C4-2B (cell line): ENCODE results near the gene THADA.
"Not testable (repeated sequence)": the region's sequence is repeated elsewhere in the genome, so short reads cannot be mapped to it uniquely, and the experiment has no call there.

ENCODE experiments used
- H3K27ac ChIP-seq: fragments of 450-650 bp; 2 replicates; pipeline ENCODE4 v1.5.1; 2017
- ZFX ChIP-seq: fragments of 450-650 bp; IDR thresholded peaks from 2 replicates; pipeline ENCODE4 v1.6.1; 2017
- TF ChIP-seq, protein P1 (sequence below): fragments of 450-650 bp; conservative IDR thresholded peaks from 2 replicates; pipeline ENCODE4 v1.5.1; 2017; ENCODE audit warnings: mild to moderate bottlenecking

THADA gene

DNA sequence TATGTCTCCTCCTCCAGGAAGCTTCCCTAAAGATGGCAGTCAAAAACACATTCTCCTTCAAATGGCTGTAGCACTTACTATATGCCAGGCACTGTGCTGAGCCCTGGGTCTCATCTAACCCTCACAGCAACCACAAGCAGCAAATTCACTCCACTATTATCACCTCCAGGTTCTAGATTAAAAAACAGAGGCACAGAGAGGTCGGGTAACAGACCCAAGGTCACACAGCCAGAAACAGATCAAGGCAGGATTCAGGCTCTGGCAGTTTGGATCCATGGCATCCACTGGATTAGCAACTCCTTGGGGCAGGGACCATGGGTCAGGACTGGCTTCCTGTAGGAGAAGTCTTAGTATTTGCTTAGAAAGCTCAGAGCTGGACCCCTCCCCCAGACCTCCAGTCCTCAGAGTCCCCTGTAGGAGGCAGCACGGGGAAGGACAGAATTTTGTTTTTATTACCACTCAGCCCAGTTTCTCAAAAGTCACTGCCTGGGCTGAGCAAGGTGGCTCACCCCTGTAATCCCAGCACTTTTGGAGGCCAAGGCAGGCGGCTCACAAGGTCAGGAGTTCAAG lies 403.8 kb downstream of the THADA start:
- no peak for TF ChIP-seq ZFX
- TF ChIP-seq, protein P1, sequence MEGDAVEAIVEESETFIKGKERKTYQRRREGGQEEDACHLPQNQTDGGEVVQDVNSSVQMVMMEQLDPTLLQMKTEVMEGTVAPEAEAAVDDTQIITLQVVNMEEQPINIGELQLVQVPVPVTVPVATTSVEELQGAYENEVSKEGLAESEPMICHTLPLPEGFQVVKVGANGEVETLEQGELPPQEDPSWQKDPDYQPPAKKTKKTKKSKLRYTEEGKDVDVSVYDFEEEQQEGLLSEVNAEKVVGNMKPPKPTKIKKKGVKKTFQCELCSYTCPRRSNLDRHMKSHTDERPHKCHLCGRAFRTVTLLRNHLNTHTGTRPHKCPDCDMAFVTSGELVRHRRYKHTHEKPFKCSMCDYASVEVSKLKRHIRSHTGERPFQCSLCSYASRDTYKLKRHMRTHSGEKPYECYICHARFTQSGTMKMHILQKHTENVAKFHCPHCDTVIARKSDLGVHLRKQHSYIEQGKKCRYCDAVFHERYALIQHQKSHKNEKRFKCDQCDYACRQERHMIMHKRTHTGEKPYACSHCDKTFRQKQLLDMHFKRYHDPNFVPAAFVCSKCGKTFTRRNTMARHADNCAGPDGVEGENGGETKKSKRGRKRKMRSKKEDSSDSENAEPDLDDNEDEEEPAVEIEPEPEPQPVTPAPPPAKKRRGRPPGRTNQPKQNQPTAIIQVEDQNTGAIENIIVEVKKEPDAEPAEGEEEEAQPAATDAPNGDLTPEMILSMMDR: no peak
- H3K27ac ChIP-seq: no peak overlapping the region

DNA sequence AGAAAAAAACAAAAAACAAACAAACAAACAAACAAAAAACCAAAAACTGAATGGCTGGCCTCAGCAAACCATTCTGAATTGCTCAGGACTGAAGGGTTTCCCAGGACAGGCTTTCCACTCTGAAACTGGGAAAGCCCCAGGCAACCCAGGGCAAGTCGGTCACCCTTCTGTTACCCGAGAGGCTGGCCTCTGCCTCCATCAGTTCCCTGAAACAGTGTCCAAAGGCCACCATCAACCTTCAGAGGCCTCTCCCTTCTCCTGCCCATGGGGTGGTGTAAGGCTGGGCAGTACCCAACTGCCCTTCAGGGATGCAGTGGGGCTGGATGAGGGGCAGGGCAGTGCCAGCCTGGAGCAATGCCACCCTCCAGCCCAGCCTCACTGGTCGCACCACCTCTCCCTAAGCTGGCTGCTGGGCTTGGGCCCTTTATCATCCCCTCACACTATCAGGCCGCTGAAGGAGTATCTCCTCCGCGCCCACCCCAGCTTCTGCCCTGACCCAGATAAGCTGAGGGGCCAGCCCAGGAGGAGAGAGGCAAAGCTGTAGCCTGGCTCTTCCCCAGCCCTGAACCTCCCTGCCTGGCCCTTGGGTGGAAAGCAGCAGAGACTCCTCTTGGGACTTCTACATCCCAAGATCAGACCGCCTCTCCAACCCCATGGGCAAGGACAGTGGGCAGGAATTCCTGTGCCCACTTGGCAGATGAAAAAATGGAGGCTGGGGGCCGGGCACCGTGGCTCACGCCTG lies 405.4 kb downstream of the THADA start:
- no peak overlapping the region for H3K27ac ChIP-seq
- TF ChIP-seq ZFX: no peak
- TF ChIP-seq, protein P1: no peak

DNA sequence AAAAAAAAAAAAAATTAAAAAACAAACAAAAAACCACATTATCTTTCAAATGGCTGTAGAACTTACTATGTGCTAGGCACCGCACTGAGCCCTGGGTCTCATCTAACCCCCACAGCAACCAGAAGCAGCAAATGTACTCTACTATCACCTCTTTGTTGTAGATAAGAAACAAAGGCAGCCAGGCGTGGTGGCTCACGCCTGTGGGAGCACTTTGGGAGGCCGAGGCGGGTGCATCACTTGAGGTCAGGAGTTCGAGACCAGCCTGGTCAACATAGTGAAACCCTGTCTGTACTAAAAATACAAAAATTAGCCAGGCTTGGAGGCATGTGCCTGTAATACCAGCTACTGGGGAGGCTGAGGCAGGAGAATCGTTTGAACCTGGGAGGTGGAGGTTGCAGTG lies 406.0 kb downstream of the THADA start:
- H3K27ac ChIP-seq: not testable (repeated sequence)

DNA sequence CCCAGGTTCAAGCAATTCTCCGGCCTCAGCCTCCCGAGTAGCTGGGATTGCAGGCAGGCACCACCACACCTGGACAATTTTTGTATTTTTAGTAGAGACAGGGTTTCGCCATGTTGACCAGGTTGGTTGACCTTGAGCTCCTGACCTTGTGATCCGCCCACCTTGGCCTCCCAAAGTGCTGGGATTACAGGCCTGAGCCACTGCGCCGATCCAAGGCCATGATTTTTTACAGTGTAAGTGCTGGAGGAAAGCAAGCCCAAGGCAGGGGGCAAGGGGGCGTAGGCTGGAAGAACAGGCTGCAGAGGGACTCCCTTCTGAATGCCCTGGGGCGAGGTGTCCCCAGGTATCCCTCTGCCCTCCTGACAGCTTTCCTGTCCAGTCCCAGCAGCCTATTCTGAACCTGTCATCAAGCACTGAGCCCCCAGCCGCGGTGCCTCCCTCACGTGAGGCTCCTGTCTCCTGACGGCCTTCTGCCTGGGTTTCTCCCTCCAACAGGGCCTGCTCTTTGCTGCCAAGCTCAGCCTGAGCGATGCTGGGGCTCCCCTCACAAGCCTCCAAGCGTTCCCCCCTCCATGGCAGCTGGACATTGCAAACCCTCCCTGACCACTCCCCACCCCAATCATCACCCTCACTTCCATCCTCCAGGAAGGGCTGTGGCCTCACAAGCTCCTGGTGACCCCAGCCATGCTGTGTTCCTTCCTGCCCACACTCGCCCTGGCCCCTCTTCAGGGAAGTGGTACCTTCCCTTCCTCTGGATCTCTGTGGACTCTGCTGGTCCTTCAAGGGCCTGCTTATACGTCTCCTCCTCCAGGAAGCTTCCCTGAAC lies 407.1 kb downstream of the THADA start:
- no peak overlapping the region for H3K27ac ChIP-seq
- TF ChIP-seq, protein P1: no peak
- TF ChIP-seq ZFX: no peak

DNA sequence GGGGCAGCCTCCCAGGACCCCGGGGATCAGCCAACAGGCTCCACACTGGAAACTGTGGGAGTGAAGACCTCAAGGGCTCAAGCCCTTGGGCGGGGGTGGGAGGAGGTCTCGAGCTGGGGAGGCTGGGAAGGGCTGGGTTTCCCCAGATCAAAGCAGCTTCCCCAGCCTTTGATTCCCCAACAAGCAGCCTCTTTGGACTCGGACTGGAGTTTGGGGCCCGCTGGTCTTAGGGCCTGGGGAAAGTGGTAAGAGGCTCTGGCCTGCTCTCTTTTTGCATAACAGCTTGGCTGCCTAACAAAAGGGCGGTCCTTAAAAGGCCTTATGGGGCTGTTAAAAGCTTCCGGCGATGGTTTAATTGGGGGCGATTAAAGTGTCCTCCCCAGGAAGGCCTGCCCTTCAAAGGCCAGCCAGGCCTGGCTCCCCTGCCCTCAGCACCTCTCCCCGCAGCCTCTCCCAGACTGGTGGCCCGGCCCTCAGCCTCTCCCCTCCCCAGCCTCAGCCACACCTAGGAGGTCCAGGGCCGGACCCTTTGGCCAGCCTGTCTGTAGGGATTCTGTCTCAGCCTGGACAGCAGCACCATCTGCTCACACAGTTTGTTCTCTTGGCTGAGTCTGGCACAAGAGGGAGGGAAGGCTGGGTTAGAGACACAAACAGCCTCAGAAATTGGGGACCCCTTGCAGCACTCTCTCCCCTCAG lies 409.0 kb downstream of the THADA start:
- TF ChIP-seq ZFX: no peak
- TF ChIP-seq, protein P1: no peak
- no peak overlapping the region for H3K27ac ChIP-seq

DNA sequence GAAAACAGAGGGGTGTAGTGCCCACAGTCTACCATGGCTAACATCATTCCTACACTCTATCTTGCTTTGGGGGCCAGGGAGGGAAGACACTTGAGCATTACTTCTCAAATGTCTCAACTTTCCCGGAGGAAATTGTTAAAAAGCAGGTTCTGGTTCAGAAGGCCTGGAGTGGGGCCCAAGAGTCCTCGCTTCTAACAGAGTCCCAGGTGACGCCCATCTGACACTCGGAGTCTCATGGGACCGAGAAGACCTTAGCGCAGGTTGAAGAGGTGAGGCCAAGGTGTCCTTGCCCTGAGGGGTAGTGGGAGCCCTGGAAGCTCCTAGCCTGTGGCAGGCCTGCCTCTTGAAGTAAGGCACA lies 409.5 kb downstream of the THADA start:
- H3K27ac ChIP-seq: no peak overlapping the region
- TF ChIP-seq ZFX: no peak
- TF ChIP-seq, protein P1: no peak

DNA sequence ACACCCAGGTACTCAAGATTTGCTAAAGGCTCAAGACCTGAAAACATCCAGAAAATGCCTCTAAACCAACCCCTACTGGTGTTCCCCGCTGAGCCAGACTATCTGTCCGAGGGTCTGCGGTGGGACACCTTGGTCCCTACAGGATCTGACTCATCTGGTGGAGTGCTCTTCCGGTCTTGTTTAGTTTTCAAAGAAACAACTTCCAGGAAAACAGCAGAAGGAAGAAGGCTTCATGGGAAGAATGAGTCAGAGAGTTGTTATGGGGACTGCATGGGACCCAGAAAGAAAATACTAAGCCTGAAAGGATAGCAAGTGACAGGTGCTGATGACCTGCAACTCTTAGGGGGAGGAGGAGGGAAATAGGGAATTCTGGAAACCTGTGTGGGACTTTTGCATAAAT lies 410.7 kb downstream of the THADA start:
- H3K27ac ChIP-seq: no peak overlapping the region
- TF ChIP-seq, protein P1: no peak
- no peak for TF ChIP-seq ZFX
